H1 (cell line): Measurements from ENCODE around the gene TNPO2. TPM values are rescaled to one million over a fixed set of nuclear protein-coding genes. Genes with fewer than 3 reads are reported as not detected.

Experiments used
- CTCF ChIA-PET: fragments of 300-600 bp; sonication (Branson Sonifier 250); formaldehyde crosslinking; loops from one replicate; lab custom pipeline; 2021; ENCODE audit not compliant: partially characterized antibody; lab: Charles Lee
- POLR2A ChIA-PET: fragments of 300-600 bp; sonication (Branson Sonifier 250); formaldehyde crosslinking; loops from one replicate; lab custom pipeline; 2021; ENCODE audit warnings: inconsistent platforms; ENCODE audit not compliant: partially characterized antibody; lab: Charles Lee
- DNase-seq, 2 experiments: peaks; one replicate each; pipeline versions ENCODE4 v3.0.0 to v3.0.0-alpha.2; 2010 to 2022; ENCODE audit warnings: low spot score in 2 of 2, low read depth in 1 of 2, mixed read lengths in 1 of 2
- FAIRE-seq: peaks from 2 replicates; lab custom pipeline; 2011; peaks lifted over from hg19 to GRCh38; lab: Jason Lieb, UNC
- H2AFZ ChIP-seq: 2 replicates; pipeline ENCODE4 v1.8.1; 2012; ENCODE audit warnings: low read length, inconsistent platforms
- H2AK5ac ChIP-seq: 2 replicates; pipeline ENCODE4 v1.6.1; 2013; ENCODE audit warnings: low read depth, low read length
- H2BK120ac ChIP-seq: replicated peaks from 2 replicates; pipeline ENCODE3; 2013; ENCODE audit warnings: low read depth, low read length, inconsistent platforms
- H2BK12ac ChIP-seq: 2 replicates; pipeline ENCODE4 v1.6.1; 2013; ENCODE audit warnings: low read depth, low read length
- H2BK15ac ChIP-seq: 2 replicates; pipeline ENCODE4 v1.6.1; 2013; ENCODE audit warnings: low read length
- H2BK20ac ChIP-seq: 2 replicates; pipeline ENCODE4 v1.6.1; 2013; ENCODE audit warnings: low read length
- H2BK5ac ChIP-seq: 2 replicates; pipeline ENCODE4 v1.6.1; 2013; ENCODE audit warnings: low read depth, low read length
- H3K14ac ChIP-seq: 2 replicates; pipeline ENCODE4 v1.6.1; 2013; ENCODE audit warnings: inconsistent platforms; ENCODE audit not compliant: insufficient read length
- H3K18ac ChIP-seq: 2 replicates; pipeline ENCODE4 v1.6.1; 2013; ENCODE audit warnings: low read length; ENCODE audit errors: extremely low read depth
- H3K23ac ChIP-seq: 2 replicates; pipeline ENCODE4 v1.6.1; 2013; ENCODE audit warnings: inconsistent platforms; ENCODE audit not compliant: insufficient read length
- H3K23me2 ChIP-seq: 2 replicates; pipeline ENCODE4 v1.6.1; 2013; ENCODE audit warnings: low read depth, low read length
- H3K27ac ChIP-seq: 2 replicates; pipeline ENCODE4 v1.6.1; 2011; ENCODE audit warnings: low read depth, low read length, inconsistent platforms
- H3K27me3 ChIP-seq, 4 experiments: replicated peaks in 1 of 4; 1 replicate in 1 of 4; 2 replicates in 3 of 4; pipeline versions ENCODE4 v1.6.1 to v1.8.1; 2011 to 2013; ENCODE audit warnings: low read length in 3 of 4, mild to moderate bottlenecking in 3 of 4, inconsistent platforms in 2 of 4, mixed read lengths in 2 of 4, moderate library complexity in 1 of 4; ENCODE audit not compliant: control insufficient read depth in 3 of 4, insufficient read depth in 3 of 4; ENCODE audit errors: extremely low read depth in 1 of 4
- H3K36me3 ChIP-seq, 4 experiments: 2 replicates each; pipeline versions ENCODE4 v1.6.1 to v1.8.1; 2011 to 2013; ENCODE audit warnings: mild to moderate bottlenecking in 4 of 4, low read length in 3 of 4, moderate library complexity in 2 of 4, control low read depth in 1 of 4, inconsistent platforms in 1 of 4; ENCODE audit not compliant: insufficient read depth in 4 of 4, control insufficient read depth in 2 of 4
- H3K4ac ChIP-seq: replicated peaks from 2 replicates; pipeline ENCODE3; 2013; ENCODE audit warnings: low read length, low read depth, mixed read lengths, inconsistent platforms; ENCODE audit not compliant: insufficient read length
- H3K4me1 ChIP-seq, 4 experiments: replicated peaks in 1 of 4; 1 replicate in 1 of 4; 2 replicates in 3 of 4; pipeline versions ENCODE4 v1.6.1 to v1.8.1; 2011 to 2013; ENCODE audit warnings: low read length in 3 of 4, inconsistent platforms in 2 of 4, mixed read lengths in 1 of 4; ENCODE audit not compliant: insufficient read depth in 4 of 4, control insufficient read depth in 3 of 4
- H3K4me2 ChIP-seq, 2 experiments: 2 replicates each; pipeline versions ENCODE4 v1.6.1 to v1.8.1; 2011 to 2013; ENCODE audit warnings: low read depth in 2 of 2, low read length in 2 of 2, control low read depth in 1 of 2, inconsistent platforms in 1 of 2, mild to moderate bottlenecking in 1 of 2; ENCODE audit not compliant: insufficient read depth in 1 of 2
- H3K4me3 ChIP-seq, 4 experiments: fragments of 200-600, 300-600 bp in 1 of 4; sonication (generic), shearing (Covaris generic), sonication (Bioruptor Twin) in 1 of 4; 2 replicates each; pipeline versions ENCODE4 v1.5.1 to v1.8.1; 2011 to 2016; ENCODE audit warnings: low read length in 4 of 4, low read depth in 3 of 4, control low read depth in 2 of 4, inconsistent platforms in 2 of 4, mild to moderate bottlenecking in 2 of 4, mixed read lengths in 1 of 4, moderate library complexity in 1 of 4; ENCODE audit not compliant: insufficient read depth in 2 of 4; ENCODE audit errors: extremely low read depth in 1 of 4
- H3K56ac ChIP-seq: replicated peaks from 2 replicates; pipeline ENCODE3; 2013; ENCODE audit warnings: low read depth, mild to moderate bottlenecking, mixed read lengths, low read length, inconsistent platforms; ENCODE audit not compliant: insufficient read length
- H3K79me1 ChIP-seq: 2 replicates; pipeline ENCODE4 v1.6.1; 2013; ENCODE audit warnings: low read depth, low read length, control low read depth
- H3K79me2 ChIP-seq, 2 experiments: 2 replicates each; pipeline versions ENCODE4 v1.6.1 to v1.8.1; 2012 to 2013; ENCODE audit warnings: low read length in 2 of 2, mild to moderate bottlenecking in 2 of 2, inconsistent platforms in 1 of 2; ENCODE audit not compliant: insufficient read depth in 2 of 2, control insufficient read depth in 1 of 2
- H3K9ac ChIP-seq, 4 experiments: replicated peaks in 1 of 4; 1 replicate in 1 of 4; 2 replicates in 3 of 4; pipeline versions ENCODE4 v1.6.1 to v1.8.1; 2011 to 2013; ENCODE audit warnings: low read depth in 3 of 4, low read length in 3 of 4, control low read depth in 2 of 4, mild to moderate bottlenecking in 2 of 4, moderate library complexity in 2 of 4, inconsistent platforms in 1 of 4; ENCODE audit errors: extremely low read depth in 1 of 4
- H3K9me3 ChIP-seq, 2 experiments: 2 replicates each; pipeline versions ENCODE4 v1.6.1 to v1.8.1; 2012 to 2013; ENCODE audit warnings: mild to moderate bottlenecking in 2 of 2, moderate library complexity in 2 of 2, control low read depth in 1 of 2, inconsistent platforms in 1 of 2, low read depth in 1 of 2, low read length in 1 of 2, mixed read lengths in 1 of 2; ENCODE audit not compliant: insufficient read depth in 2 of 2
- H4K20me1 ChIP-seq, 2 experiments: replicated peaks in 1 of 2; 2 replicates each; pipeline versions ENCODE3 to v1.8.1; 2011 to 2013; ENCODE audit warnings: inconsistent platforms in 2 of 2, low read length in 2 of 2, mild to moderate bottlenecking in 1 of 2; ENCODE audit not compliant: insufficient read depth in 2 of 2, control insufficient read depth in 1 of 2
- H4K5ac ChIP-seq: 2 replicates; pipeline ENCODE4 v1.6.1; 2013; ENCODE audit warnings: low read length, low read depth, mixed read lengths, inconsistent platforms; ENCODE audit not compliant: insufficient read length
- H4K8ac ChIP-seq: 2 replicates; pipeline ENCODE4 v1.8.0; 2013; ENCODE audit warnings: mild to moderate bottlenecking, moderate library complexity, low read length, inconsistent platforms; ENCODE audit not compliant: insufficient read depth; ENCODE audit errors: extremely low read depth
- H4K91ac ChIP-seq: replicated peaks from 2 replicates; pipeline ENCODE3; 2013; ENCODE audit warnings: low read length, mixed read lengths, inconsistent platforms; ENCODE audit not compliant: insufficient read length
- CEBPB ChIP-seq: IDR thresholded peaks from 2 replicates; pipeline ENCODE4 v1.6.1; 2012; ENCODE audit warnings: low read depth, low read length
- CHD2 ChIP-seq: IDR thresholded peaks from 2 replicates; pipeline ENCODE4 v1.6.1; 2012; ENCODE audit warnings: low read length, improper control_type of control experiment
- NRF1 ChIP-seq: IDR thresholded peaks from 2 replicates; pipeline ENCODE4 v1.6.1; 2011; ENCODE audit warnings: mild to moderate bottlenecking, low read depth, low read length, improper control_type of control experiment
- RBBP5 ChIP-seq: IDR thresholded peaks from 2 replicates; pipeline ENCODE4 v1.7.1; 2012; ENCODE audit warnings: low read depth, mild to moderate bottlenecking, inconsistent platforms, low read length, moderate library complexity, borderline replicate concordance
- SAP30 ChIP-seq: fragments of 300-600 bp; sonication (generic); IDR thresholded peaks from 2 replicates; pipeline ENCODE4 v1.7.1; 2012; ENCODE audit warnings: low read length, moderate library complexity, mild to moderate bottlenecking, inconsistent platforms; ENCODE audit not compliant: insufficient read depth, insufficient replicate concordance
- SIN3A ChIP-seq, 2 experiments: IDR thresholded peaks in 1 of 2; conservative IDR thresholded peaks in 1 of 2; 2 replicates each; pipeline ENCODE4 v1.6.1; 2011 to 2012; ENCODE audit warnings: low read length in 2 of 2, improper control_type of control experiment in 1 of 2, low read depth in 1 of 2, mild to moderate bottlenecking in 1 of 2
- ZNF274 ChIP-seq: IDR thresholded peaks from 2 replicates; pipeline ENCODE4 v1.7.0; 2012; ENCODE audit warnings: low read length, borderline replicate concordance; ENCODE audit errors: extremely low read depth
- WGBS, 2 experiments: shearing (Covaris generic) in 1 of 2; methylation state at CpG; one replicate each; pipeline versions ENCODE4 v1.1.6 to v1.1.7; 2013 to 2015; ENCODE audit warnings: low lambda C conversion rate in 2 of 2, mixed read lengths in 2 of 2, inconsistent platforms in 1 of 2, low coverage in 1 of 2, missing lambda C conversion rate in 1 of 2; ENCODE audit not compliant: insufficient replicate concordance in 2 of 2, insufficient coverage in 1 of 2, insufficient read length in 1 of 2; ENCODE audit errors: extremely low coverage in 1 of 2, missing lambda C conversion rate in 1 of 2; 5-methylcytosine and 5-hydroxymethylcytosine counted together
- polyA plus RNA-seq, 7 experiments: library from polyadenylated mRNA; depleted of rRNA in 3 of 7; stranded (reverse) in 5 of 7; unstranded in 2 of 7; fragments of >200 nt in 5 of 7; fragments of 200-250 nt in 2 of 7; gene quantifications; 1 replicate in 5 of 7; 2 replicates in 1 of 7; 4 replicates in 1 of 7; pipeline versions ENCODE4 v1.2.1 to v1.2.3, GENCODE V29; 2011 to 2013; ENCODE audit warnings: missing spikeins in 2 of 7, mixed read lengths in 2 of 7
- total RNA-seq: library from RNA; stranded (reverse); fragmentation: NEBNext Ultra II Directional; extraction: Animal tissue kit (Norgen Biotek cat#: 25700); gene quantifications from 2 replicates; pipeline ENCODE4 v1.2.1, GENCODE V29; 2021
- TF ChIP-seq, protein P1 (sequence below): IDR thresholded peaks from 2 replicates; pipeline ENCODE4 v1.6.1; 2011; ENCODE audit warnings: low read depth, mild to moderate bottlenecking, low read length; ENCODE audit not compliant: insufficient read depth
- TF ChIP-seq, protein P2 (sequence below), 3 experiments: IDR thresholded peaks; 1 replicate in 2 of 3; 2 replicates in 1 of 3; pipeline versions ENCODE4 v1.5.1 to v1.6.1; 2011; ENCODE audit warnings: low read length in 3 of 3, mild to moderate bottlenecking in 3 of 3, inconsistent platforms in 2 of 3, low read depth in 1 of 3, moderate library complexity in 1 of 3; ENCODE audit not compliant: insufficient read depth in 1 of 3; ENCODE audit errors: control extremely low read depth in 1 of 3

The TNPO2 gene
- total and polyA plus RNA-seq, 2 of the 8 experiments (the other 6 are each of a cell fraction or from before 2014, with no cell fraction given), result 112 to 121 TPM

GRCh38 chr19:12749938-12750521 is 26.3 kb upstream of the TNPO2 start:
- Histone ChIP-seq H3K79me1 (no peaks in the 10 kb centered on the region), H3K4ac (no peak overlapping the region), H3K79me2 (no peaks in the 10 kb centered on the region), H2BK120ac (no peak overlapping the region), H3K9me3 (no peaks in the 10 kb centered on the region), H2BK20ac (no peak overlapping the region), H4K91ac (no peak overlapping the region), H4K5ac (no peak overlapping the region), H3K36me3 (peaks cover 2 to 16% (median 10%) of the 10 kb centered on the region in 4 experiments; a peak in 6 of 8 replicates), H2AFZ (no peak overlapping the region), H3K27ac (no peak overlapping the region), H3K23ac (no peak overlapping the region), H3K56ac (no peak overlapping the region), H3K4me2 (no peak overlapping the region; a peak in 1 of 4 replicates), H2BK5ac (no peak overlapping the region), H2BK12ac (no peak overlapping the region), H2AK5ac (no peak overlapping the region), H3K23me2 (peaks cover 8% of the 10 kb centered on the region), H3K14ac (no peak overlapping the region), H4K20me1 (peaks cover 0 to 4% of the 10 kb centered on the region in 2 experiments), H2BK15ac (no peak overlapping the region), H3K4me3 (no peak overlapping the region), H3K18ac (no peak overlapping the region), H3K4me1 (peaks cover 0 to 10% (median 4%) of the 10 kb centered on the region in 4 experiments; a peak in 4 of 7 replicates), H3K9ac (no peak overlapping the region), H4K8ac (peak overlapping the region; percentile 42; the same call in 1 of the 2 replicates), H3K27me3 (no peaks in the 10 kb centered on the region; a peak in 3 of 7 replicates)
- DNase-seq (no peak), FAIRE-seq (no peak)
- CTCF ChIA-PET, result interaction anchor here (1.1 to 4.8 kb wide), 7 partner anchors 10 to 215 kb away, joined by 3 to 56 read pairs (median 4); no protein-coding TSS in a partner anchor
- POLR2A ChIA-PET, result interaction anchor here (1.4 to 10.3 kb wide), 8 partner anchors 13 to 52 kb away, joined by 3 to 104 read pairs (median 6); partner anchors contain the start of genes GET3, THSD8, TNPO2 and TRIR
- WGBS, 2 experiments, result 75% methylated on average over 24 of the region's 24 CpGs; no CpG with 5 or more reads in 1 of the 2 experiments
- TF ChIP-seq NRF1 (no peak), RBBP5 (no peak), SIN3A (conservative IDR thresholded peaks at IDR 0.05 in 1 of 2, IDR thresholded peaks at IDR 0.05 in 1 of 2; ENCODE audit: low read depth in 1 of 2, low read length in 2 of 2) (no peak), SAP30 (no peak), CEBPB (no peak), CHD2 (no peak), ZNF274 (no peak)
- TF ChIP-seq, protein P1, sequence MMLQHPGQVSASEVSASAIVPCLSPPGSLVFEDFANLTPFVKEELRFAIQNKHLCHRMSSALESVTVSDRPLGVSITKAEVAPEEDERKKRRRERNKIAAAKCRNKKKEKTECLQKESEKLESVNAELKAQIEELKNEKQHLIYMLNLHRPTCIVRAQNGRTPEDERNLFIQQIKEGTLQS, result no peak
- TF ChIP-seq, protein P2, sequence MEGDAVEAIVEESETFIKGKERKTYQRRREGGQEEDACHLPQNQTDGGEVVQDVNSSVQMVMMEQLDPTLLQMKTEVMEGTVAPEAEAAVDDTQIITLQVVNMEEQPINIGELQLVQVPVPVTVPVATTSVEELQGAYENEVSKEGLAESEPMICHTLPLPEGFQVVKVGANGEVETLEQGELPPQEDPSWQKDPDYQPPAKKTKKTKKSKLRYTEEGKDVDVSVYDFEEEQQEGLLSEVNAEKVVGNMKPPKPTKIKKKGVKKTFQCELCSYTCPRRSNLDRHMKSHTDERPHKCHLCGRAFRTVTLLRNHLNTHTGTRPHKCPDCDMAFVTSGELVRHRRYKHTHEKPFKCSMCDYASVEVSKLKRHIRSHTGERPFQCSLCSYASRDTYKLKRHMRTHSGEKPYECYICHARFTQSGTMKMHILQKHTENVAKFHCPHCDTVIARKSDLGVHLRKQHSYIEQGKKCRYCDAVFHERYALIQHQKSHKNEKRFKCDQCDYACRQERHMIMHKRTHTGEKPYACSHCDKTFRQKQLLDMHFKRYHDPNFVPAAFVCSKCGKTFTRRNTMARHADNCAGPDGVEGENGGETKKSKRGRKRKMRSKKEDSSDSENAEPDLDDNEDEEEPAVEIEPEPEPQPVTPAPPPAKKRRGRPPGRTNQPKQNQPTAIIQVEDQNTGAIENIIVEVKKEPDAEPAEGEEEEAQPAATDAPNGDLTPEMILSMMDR (IDR thresholded peaks at IDR 0.05; ENCODE audit: control extremely low read depth in 1 of 3, insufficient read depth in 1 of 3, low read depth in 1 of 3, low read length in 3 of 3), result no peak
